HepG2 (cell line): ENCODE results near the gene OS9. TPM values are rescaled to one million over a fixed set of nuclear protein-coding genes. Genes with fewer than 3 reads are reported as not detected.

Experiments
- CBFB ChIP-seq: sonication (generic); formaldehyde crosslinking; IDR thresholded peaks from 2 replicates; pipeline ENCODE4 v1.4.0; 2020; ENCODE audit warnings: missing genetic modification reagents
- GABPB1 ChIP-seq: IDR thresholded peaks from 2 replicates; pipeline ENCODE4 v1.6.1; 2016; ENCODE audit warnings: mild to moderate bottlenecking, missing genetic modification reagents, moderate library complexity, missing compliant biosample characterization
- HNRNPL ChIP-seq: fragments of 200-400 bp; formaldehyde crosslinking; IDR thresholded peaks from 2 replicates; pipeline ENCODE4 v1.6.1; 2017; ENCODE audit warnings: mild to moderate bottlenecking, low read depth, low read length
- JUN ChIP-seq: sonication (generic); formaldehyde crosslinking; IDR thresholded peaks from 2 replicates; pipeline ENCODE4 v1.4.0; 2020; ENCODE audit warnings: mild to moderate bottlenecking, missing genetic modification reagents
- LCORL ChIP-seq, 2 experiments: fragments of 450-650 bp in 1 of 2; sonication (generic) in 1 of 2; formaldehyde crosslinking in 1 of 2; IDR thresholded peaks; 2 replicates each; pipeline versions ENCODE4 v1.5.0 to v1.6.1; 2017 to 2020; ENCODE audit warnings: antibody characterized with exemption in 1 of 2, missing genetic modification reagents in 1 of 2
- MED1 ChIP-seq: sonication (generic); formaldehyde crosslinking; IDR thresholded peaks from 2 replicates; pipeline ENCODE4 v1.4.0; 2020; ENCODE audit warnings: missing genetic modification reagents
- MZF1 ChIP-seq: sonication (generic); formaldehyde crosslinking; IDR thresholded peaks from 2 replicates; pipeline ENCODE4 v1.8.1; 2023; ENCODE audit warnings: mild to moderate bottlenecking, missing genetic modification reagents, borderline replicate concordance
- NCOA1 ChIP-seq: sonication (generic); formaldehyde crosslinking; IDR thresholded peaks from 2 replicates; pipeline ENCODE4 v1.9.0; 2021; ENCODE audit warnings: missing genetic modification reagents
- PHF5A ChIP-seq: IDR thresholded peaks from one replicate; pipeline ENCODE4 v1.6.1; 2018; ENCODE audit warnings: low read depth, missing genetic modification reagents; ENCODE audit not compliant: unreplicated experiment
- POLR2A ChIP-seq, 2 experiments: IDR thresholded peaks; 2 replicates each; pipeline ENCODE4 v1.6.1; 2011; ENCODE audit warnings: low read depth in 2 of 2, low read length in 2 of 2, mild to moderate bottlenecking in 1 of 2, moderate library complexity in 1 of 2; ENCODE audit not compliant: insufficient read depth in 1 of 2
- RAD51 ChIP-seq: fragments of 450-650 bp; IDR thresholded peaks from 2 replicates; pipeline ENCODE4 v1.6.1; 2016; ENCODE audit warnings: borderline replicate concordance
- SALL2 ChIP-seq: sonication (generic); formaldehyde crosslinking; IDR thresholded peaks from 2 replicates; pipeline ENCODE4 v1.8.1; 2023; ENCODE audit warnings: mild to moderate bottlenecking, missing genetic modification reagents, inconsistent platforms
- SIX4 ChIP-seq: sonication (generic); formaldehyde crosslinking; IDR thresholded peaks from 2 replicates; pipeline ENCODE4 v1.4.0; 2020; ENCODE audit warnings: missing genetic modification reagents
- SMAD1 ChIP-seq: sonication (generic); formaldehyde crosslinking; IDR thresholded peaks from 2 replicates; pipeline ENCODE4 v1.4.0; 2020; ENCODE audit warnings: missing genetic modification reagents, low read depth, mild to moderate bottlenecking, borderline replicate concordance
- STAT5B ChIP-seq: sonication (generic); formaldehyde crosslinking; IDR thresholded peaks from 2 replicates; pipeline ENCODE4 v1.4.0; 2020; ENCODE audit warnings: missing genetic modification reagents
- TGIF2 ChIP-seq: IDR thresholded peaks from 2 replicates; pipeline ENCODE4 v1.6.1; 2016; ENCODE audit warnings: control low read depth, missing compliant biosample characterization
- ZMYM4 ChIP-seq: sonication (generic); formaldehyde crosslinking; IDR thresholded peaks from 2 replicates; pipeline ENCODE4 v1.8.1; 2023; ENCODE audit warnings: mild to moderate bottlenecking, missing genetic modification reagents
- ZNF557 ChIP-seq: sonication (generic); formaldehyde crosslinking; IDR thresholded peaks from 2 replicates; pipeline ENCODE4 v1.4.0; 2020; ENCODE audit warnings: missing genetic modification reagents
- ZNF562 ChIP-seq: sonication (generic); formaldehyde crosslinking; IDR thresholded peaks from 2 replicates; pipeline ENCODE4 v1.8.0; 2022; ENCODE audit warnings: missing genetic modification reagents, borderline replicate concordance
- ZNF616 ChIP-seq: sonication (generic); formaldehyde crosslinking; IDR thresholded peaks from 2 replicates; pipeline ENCODE4 v1.5.0; 2020; ENCODE audit warnings: low read depth, mild to moderate bottlenecking, missing genetic modification reagents
- ZNF883 ChIP-seq: sonication (generic); formaldehyde crosslinking; IDR thresholded peaks from 2 replicates; pipeline ENCODE4 v1.5.1; 2020; ENCODE audit warnings: mild to moderate bottlenecking, missing genetic modification reagents; ENCODE audit errors: not compliant biosample characterization
- polyA plus RNA-seq, 8 experiments: library from polyadenylated mRNA; depleted of rRNA in 3 of 8; stranded (reverse) in 7 of 8; unstranded in 1 of 8; fragments of >200 nt; fragmentation: Illumina TruSeq in 4 of 8; extraction: Trizol in 4 of 8; gene quantifications; 2 replicates each; pipeline versions ENCODE4 v1.2.1 to v1.2.3, GENCODE V29; 2011 to 2016; ENCODE audit warnings: low read depth in 4 of 8, missing spikeins in 1 of 8, mixed read lengths in 1 of 8; ENCODE audit not compliant: insufficient read depth in 1 of 8
- total RNA-seq, 5 experiments: library from RNA; depleted of rRNA; stranded (reverse); fragments of >200 nt; fragmentation: Illumina TruSeq; extraction: Trizol; gene quantifications; 2 replicates each; pipeline ENCODE4 v1.2.3, GENCODE V29; 2016; ENCODE audit warnings: low read depth in 1 of 5
- TF ChIP-seq, protein P1 (sequence below): sonication (generic); formaldehyde crosslinking; IDR thresholded peaks from 2 replicates; pipeline ENCODE4 v1.4.0; 2020; ENCODE audit warnings: missing genetic modification reagents, borderline replicate concordance
- TF ChIP-seq, protein P2 (sequence below): sonication (generic); formaldehyde crosslinking; IDR thresholded peaks from 2 replicates; pipeline ENCODE4 v1.8.0; 2022; ENCODE audit warnings: mild to moderate bottlenecking, missing genetic modification reagents

The OS9 gene
- total and polyA plus RNA-seq, 2 of the 13 experiments (the other 11 are each of a cell fraction or from before 2014, with no cell fraction given) = 156 to 206 TPM

DNA sequence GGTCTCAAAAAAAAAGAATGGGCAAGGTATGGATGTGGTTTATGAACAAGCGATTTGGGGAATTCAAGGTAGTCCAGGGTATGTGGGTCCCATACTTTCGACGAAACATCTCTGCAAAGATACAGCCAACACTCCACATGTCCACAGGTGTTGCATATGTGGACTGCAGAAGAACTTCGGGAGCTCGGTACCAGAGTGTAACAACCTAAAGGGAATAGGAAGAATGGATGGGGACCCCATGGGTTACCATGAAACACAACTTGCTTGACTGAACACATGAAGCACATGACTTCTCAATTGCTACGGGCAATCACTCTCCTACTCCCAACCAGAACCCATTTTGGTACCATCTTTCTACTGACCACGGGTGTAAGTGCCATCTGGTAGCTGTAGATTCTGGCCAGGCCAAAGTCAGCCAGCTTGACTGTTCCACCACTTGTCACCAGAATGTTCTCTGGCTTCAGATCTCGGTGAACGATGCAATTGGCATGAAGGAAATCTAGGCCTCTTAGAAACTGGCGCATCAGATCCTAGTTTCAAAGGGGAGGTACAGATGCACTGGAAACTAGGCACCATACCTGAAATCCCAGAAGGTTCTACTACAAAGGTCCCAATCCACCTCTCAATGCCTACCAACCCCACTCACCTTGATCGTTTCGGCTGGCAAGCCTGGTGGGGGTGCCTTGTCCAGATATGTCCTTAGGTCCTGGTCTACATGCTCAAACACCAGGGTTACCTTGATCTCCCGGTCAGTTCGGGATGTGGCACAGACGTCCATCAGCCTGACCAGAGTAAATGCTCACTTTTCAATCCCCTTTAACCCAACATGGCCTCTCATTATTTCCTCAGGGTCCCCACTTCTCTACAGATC is 56.9 kb downstream of the OS9 start (continued):
- TF ChIP-seq, protein P1, sequence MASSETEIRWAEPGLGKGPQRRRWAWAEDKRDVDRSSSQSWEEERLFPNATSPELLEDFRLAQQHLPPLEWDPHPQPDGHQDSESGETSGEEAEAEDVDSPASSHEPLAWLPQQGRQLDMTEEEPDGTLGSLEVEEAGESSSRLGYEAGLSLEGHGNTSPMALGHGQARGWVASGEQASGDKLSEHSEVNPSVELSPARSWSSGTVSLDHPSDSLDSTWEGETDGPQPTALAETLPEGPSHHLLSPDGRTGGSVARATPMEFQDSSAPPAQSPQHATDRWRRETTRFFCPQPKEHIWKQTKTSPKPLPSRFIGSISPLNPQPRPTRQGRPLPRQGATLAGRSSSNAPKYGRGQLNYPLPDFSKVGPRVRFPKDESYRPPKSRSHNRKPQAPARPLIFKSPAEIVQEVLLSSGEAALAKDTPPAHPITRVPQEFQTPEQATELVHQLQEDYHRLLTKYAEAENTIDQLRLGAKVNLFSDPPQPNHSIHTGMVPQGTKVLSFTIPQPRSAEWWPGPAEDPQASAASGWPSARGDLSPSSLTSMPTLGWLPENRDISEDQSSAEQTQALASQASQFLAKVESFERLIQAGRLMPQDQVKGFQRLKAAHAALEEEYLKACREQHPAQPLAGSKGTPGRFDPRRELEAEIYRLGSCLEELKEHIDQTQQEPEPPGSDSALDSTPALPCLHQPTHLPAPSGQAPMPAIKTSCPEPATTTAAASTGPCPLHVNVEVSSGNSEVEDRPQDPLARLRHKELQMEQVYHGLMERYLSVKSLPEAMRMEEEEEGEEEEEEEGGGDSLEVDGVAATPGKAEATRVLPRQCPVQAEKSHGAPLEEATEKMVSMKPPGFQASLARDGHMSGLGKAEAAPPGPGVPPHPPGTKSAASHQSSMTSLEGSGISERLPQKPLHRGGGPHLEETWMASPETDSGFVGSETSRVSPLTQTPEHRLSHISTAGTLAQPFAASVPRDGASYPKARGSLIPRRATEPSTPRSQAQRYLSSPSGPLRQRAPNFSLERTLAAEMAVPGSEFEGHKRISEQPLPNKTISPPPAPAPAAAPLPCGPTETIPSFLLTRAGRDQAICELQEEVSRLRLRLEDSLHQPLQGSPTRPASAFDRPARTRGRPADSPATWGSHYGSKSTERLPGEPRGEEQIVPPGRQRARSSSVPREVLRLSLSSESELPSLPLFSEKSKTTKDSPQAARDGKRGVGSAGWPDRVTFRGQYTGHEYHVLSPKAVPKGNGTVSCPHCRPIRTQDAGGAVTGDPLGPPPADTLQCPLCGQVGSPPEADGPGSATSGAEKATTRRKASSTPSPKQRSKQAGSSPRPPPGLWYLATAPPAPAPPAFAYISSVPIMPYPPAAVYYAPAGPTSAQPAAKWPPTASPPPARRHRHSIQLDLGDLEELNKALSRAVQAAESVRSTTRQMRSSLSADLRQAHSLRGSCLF (CRISPR knock-in tag) = no peak
- TF ChIP-seq ZMYM4 (no peak), ZNF562 (no peak), LCORL (IDR thresholded peaks at IDR 0.05) (no peak), LCORL (CRISPR knock-in tag; IDR thresholded peaks at IDR 0.05) (no peak), HNRNPL (no peak), GABPB1 (CRISPR knock-in tag) (no peak), MED1 (CRISPR knock-in tag) (no peak), JUN (CRISPR knock-in tag) (no peak), POLR2A (IDR thresholded peaks at IDR 0.05; ENCODE audit: insufficient read depth in 1 of 2, low read depth in 2 of 2, low read length in 2 of 2) (peak; percentile 21 to 27; a peak in 1 of 4 replicates), ZNF616 (CRISPR knock-in tag) (no peak), MZF1 (CRISPR knock-in tag) (no peak), STAT5B (no peak), RAD51 (no peak), TGIF2 (CRISPR knock-in tag) (no peak), SALL2 (CRISPR knock-in tag) (peak; percentile 24; the same call in 1 of the 2 replicates), ZNF883 (CRISPR knock-in tag) (no peak), CBFB (no peak), SMAD1 (CRISPR knock-in tag) (no peak), PHF5A (CRISPR knock-in tag) (no peak), SIX4 (CRISPR knock-in tag) (no peak), NCOA1 (CRISPR knock-in tag) (no peak), ZNF557 (CRISPR knock-in tag) (0 out of 2 replicates have a peak, but pooled peaks have one; percentile 7)
- TF ChIP-seq, protein P2, sequence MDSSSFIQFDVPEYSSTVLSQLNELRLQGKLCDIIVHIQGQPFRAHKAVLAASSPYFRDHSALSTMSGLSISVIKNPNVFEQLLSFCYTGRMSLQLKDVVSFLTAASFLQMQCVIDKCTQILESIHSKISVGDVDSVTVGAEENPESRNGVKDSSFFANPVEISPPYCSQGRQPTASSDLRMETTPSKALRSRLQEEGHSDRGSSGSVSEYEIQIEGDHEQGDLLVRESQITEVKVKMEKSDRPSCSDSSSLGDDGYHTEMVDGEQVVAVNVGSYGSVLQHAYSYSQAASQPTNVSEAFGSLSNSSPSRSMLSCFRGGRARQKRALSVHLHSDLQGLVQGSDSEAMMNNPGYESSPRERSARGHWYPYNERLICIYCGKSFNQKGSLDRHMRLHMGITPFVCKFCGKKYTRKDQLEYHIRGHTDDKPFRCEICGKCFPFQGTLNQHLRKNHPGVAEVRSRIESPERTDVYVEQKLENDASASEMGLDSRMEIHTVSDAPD (CRISPR knock-in tag) = no peak
